Panc1 (cell line): ENCODE results near the gene TMEM41B. TPM values are rescaled to one million over a fixed set of nuclear protein-coding genes. Genes with fewer than 3 reads are reported as not detected.

Experiments used
- ATAC-seq: fragments of 200-7000 bp; cut with Tn5 transposase; 2 replicates; pipeline ENCODE4 v1.9.1; 2020; ENCODE audit warnings: mild to moderate bottlenecking, moderate library complexity
- BruUV-seq: library from RNA; stranded (reverse); fragments of 400-500 nt; replicated peaks from 2 replicates; lab custom pipeline; 2021; lab: Mats Ljungman, UMichigan
- CTCF ChIA-PET: fragments of 300-600 bp; sonication (Branson Sonifier 250); formaldehyde crosslinking; loops from one replicate; lab custom pipeline; 2022; ENCODE audit warnings: antibody characterized with exemption; lab: Charles Lee
- POLR2A ChIA-PET: fragments of 300-600 bp; sonication (Branson Sonifier 250); formaldehyde crosslinking; loops from one replicate; lab custom pipeline; 2022; ENCODE audit warnings: antibody characterized with exemption; lab: Charles Lee
- DNase-seq: peaks from one replicate; pipeline ENCODE4 v3.0.0-alpha.2; 2010; ENCODE audit warnings: low read depth, low spot score
- H3K27ac ChIP-seq: 2 replicates; pipeline ENCODE4 v1.5.1; 2011; ENCODE audit warnings: mild to moderate bottlenecking, low read length, inconsistent platforms
- H3K27me3 ChIP-seq: fragments of 200-500 bp; sonication (Bioruptor generic); 2 replicates; pipeline ENCODE4 v1.6.0; 2014; ENCODE audit warnings: low read length, inconsistent platforms; ENCODE audit not compliant: control insufficient read depth, insufficient read depth
- H3K36me3 ChIP-seq: fragments of 200-500 bp; sonication (Bioruptor generic); 2 replicates; pipeline ENCODE4 v1.5.1; 2014; ENCODE audit warnings: inconsistent platforms, mild to moderate bottlenecking, low read length, moderate library complexity; ENCODE audit not compliant: control insufficient read depth, insufficient read depth
- H3K4me1 ChIP-seq: 2 replicates; pipeline ENCODE4 v1.5.1; 2011; ENCODE audit warnings: inconsistent platforms, mild to moderate bottlenecking, low read length, moderate library complexity; ENCODE audit not compliant: control insufficient read depth, insufficient read depth
- H3K4me3 ChIP-seq, 2 experiments: 2 replicates each; pipeline ENCODE4 v1.5.1; 2011 to 2012; ENCODE audit warnings: low read depth in 2 of 2, low read length in 2 of 2, mild to moderate bottlenecking in 2 of 2, inconsistent platforms in 1 of 2, moderate library complexity in 1 of 2
- H3K9me3 ChIP-seq: fragments of 200-500 bp; sonication (Bioruptor generic); 2 replicates; pipeline ENCODE4 v1.5.1; 2014; ENCODE audit warnings: low read depth, mild to moderate bottlenecking, inconsistent platforms, low read length, moderate library complexity; ENCODE audit not compliant: control insufficient read depth, insufficient read depth
- CTCF ChIP-seq: fragments of 450-650 bp; IDR thresholded peaks from 2 replicates; pipeline ENCODE4 v1.5.1; 2017; ENCODE audit warnings: mild to moderate bottlenecking
- POLR2AphosphoS5 ChIP-seq: IDR thresholded peaks from 2 replicates; pipeline ENCODE4 v1.6.1; 2012; ENCODE audit warnings: mild to moderate bottlenecking, low read depth, low read length, moderate library complexity
- REST ChIP-seq, 2 experiments: IDR thresholded peaks; 2 replicates each; pipeline ENCODE4 v1.6.1; 2011 to 2012; ENCODE audit warnings: low read depth in 2 of 2, control low read depth in 1 of 2, low read length in 1 of 2, mild to moderate bottlenecking in 1 of 2, moderate library complexity in 1 of 2; ENCODE audit not compliant: insufficient read depth in 1 of 2
- SIN3A ChIP-seq: IDR thresholded peaks from 2 replicates; pipeline ENCODE4 v1.6.1; 2012; ENCODE audit warnings: low read depth, mild to moderate bottlenecking, low read length, moderate library complexity, borderline replicate concordance; ENCODE audit not compliant: insufficient read depth
- TCF7L2 ChIP-seq: IDR thresholded peaks from 2 replicates; pipeline ENCODE4 v1.6.1; 2011; ENCODE audit warnings: mild to moderate bottlenecking, low read depth, low read length, inconsistent platforms
- in situ Hi-C: cut with HindIII; loops from 2 replicates; pipeline ENCODE4 v1.10.0; 2016; ENCODE audit warnings: low sequenced_read_pairs, low pct_unique_long_range_greater_than_20kb
- intact Hi-C: fragments of 100-400 bp; cut with micrococcal nuclease; formaldehyde crosslinking; loops from one replicate; pipeline ENCODE4 v1.10.0; 2022; ENCODE audit not compliant: unreplicated experiment
- total RNA-seq: library from RNA; stranded (reverse); gene quantifications from one replicate; pipeline ENCODE4 v1.2.1, GENCODE V29; 2021; ENCODE audit not compliant: unreplicated experiment

The TMEM41B gene
- total RNA-seq, 1 experiment from 2014 or later, result 126 TPM

DNA sequence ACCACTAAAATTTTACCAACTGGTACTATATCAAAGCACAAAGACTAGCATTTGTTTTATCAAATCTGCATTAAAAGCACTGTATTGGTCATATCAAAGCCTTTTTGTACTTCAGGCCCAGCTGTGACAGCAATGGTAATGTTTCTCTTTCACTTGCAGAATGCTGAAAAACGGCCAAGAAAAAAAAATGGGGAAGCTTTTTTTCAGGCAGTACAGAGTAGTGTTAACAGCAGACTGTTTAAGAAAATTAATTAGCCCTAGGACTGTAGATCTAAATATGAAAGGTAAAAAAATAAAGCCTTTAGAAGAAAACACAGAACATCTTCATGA lies 82.6 kb downstream of the TMEM41B start:
- DNase-seq (no peak), ATAC-seq (no peak)
- Histone ChIP-seq H3K27me3 (no peaks in the 10 kb centered on the region), H3K4me3 (no peak overlapping the region), H3K36me3 (no peaks in the 10 kb centered on the region), H3K27ac (no peak overlapping the region), H3K4me1 (peaks cover 6% of the 10 kb centered on the region; the same call in 1 of the 2 replicates), H3K9me3 (no peaks in the 10 kb centered on the region)
- TF ChIP-seq SIN3A, result no peak
- TF ChIP-seq CTCF, result no peak
- TF ChIP-seq REST (IDR thresholded peaks at IDR 0.05; ENCODE audit: insufficient read depth in 1 of 2, low read depth in 2 of 2, low read length in 1 of 2), result no peak
- no peak for TF ChIP-seq POLR2AphosphoS5
- no peak for TF ChIP-seq TCF7L2
- in situ Hi-C loops, result no loop called here
- ChIA-PET CTCF (interaction anchor here (0.7 kb wide), 1 partner anchor 15 kb away, joined by 5 read pairs; no protein-coding TSS in a partner anchor), POLR2A (no interaction called here)
- intact Hi-C loops, result no loop called here
- BruUV-seq, result no TSS peak

Other genes with a start within 250 kb of the TMEM41B start
- 2.8 TPM for gene SCUBE2, start 223.0 kb downstream of the TMEM41B start, total RNA-seq
- 136 TPM for gene DENND5A, start 49.2 kb downstream of the TMEM41B start, total RNA-seq
- gene IPO7, start 70.1 kb upstream of the TMEM41B start, total RNA-seq, result 273 TPM
- 30.2 TPM for gene ZNF143, start 146.4 kb upstream of the TMEM41B start, total RNA-seq